GM15510 (cell line): ENCODE results near the gene TKTL1.

ENCODE experiments used
- POLR2A ChIP-seq: IDR thresholded peaks from 3 replicates; pipeline ENCODE4 v1.6.1; 2011; ENCODE audit warnings: borderline replicate concordance; ENCODE audit not compliant: insufficient read length; ENCODE audit errors: extremely low read depth

TKTL1 gene

DNA sequence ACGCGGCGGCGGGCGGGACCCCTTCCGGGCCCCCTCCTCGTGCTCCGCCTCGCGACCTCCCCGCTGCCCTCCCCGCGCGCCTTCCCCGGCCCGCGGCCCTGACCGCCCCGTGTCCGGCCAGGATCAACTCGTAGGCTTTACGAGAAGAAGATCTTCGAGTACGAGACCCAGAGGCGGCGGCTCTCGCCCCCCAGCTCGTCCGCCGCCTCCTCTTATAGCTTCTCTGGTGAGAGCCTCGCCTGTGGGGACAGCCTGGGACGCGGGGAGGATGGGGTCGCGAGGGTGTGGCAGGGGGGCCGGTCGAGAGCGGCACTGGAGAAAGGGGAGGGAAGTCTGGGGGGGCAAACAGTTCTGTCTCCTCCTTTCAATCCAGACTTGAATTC is 84.0 kb downstream of the TKTL1 start:
- TF ChIP-seq POLR2A, result no peak
